Measurements from ENCODE around the gene CNST.

CNST gene

GRCh38 chr1:246566128-246566812 is at the start of gene CNST, which contains the start of gene TFB2M:
TSS of gene CNST (plus strand) at chr1:246566456. CDS start at chr1:246591563, 25,107 bp downstream.
TSS of gene TFB2M (minus strand) at chr1:246566261. CDS start at chr1:246566138, 123 bp downstream.
- DNase-seq, result peak; percentile 99 to 100

DNA sequence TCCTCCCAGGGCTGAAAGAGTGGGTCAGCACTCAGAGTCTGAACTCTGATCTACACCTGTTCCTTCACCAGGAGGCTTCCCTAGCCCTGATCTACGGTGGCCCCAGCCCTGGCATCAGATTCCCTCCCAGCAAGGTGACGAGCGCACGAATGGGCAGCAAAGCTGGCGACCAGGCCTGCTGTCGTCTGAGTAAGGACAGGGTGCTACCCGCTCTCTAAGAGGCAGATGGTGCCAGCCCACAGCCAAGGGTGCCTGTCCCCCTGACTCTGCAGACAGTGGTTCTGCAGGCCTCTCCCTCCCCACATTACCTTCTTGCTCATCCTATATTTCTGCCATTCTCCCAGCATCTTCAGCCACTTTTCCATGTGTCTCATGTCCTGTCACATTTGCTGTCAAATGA is 48.9 kb upstream of the CNST start:
- no peak for DNase-seq

DNA sequence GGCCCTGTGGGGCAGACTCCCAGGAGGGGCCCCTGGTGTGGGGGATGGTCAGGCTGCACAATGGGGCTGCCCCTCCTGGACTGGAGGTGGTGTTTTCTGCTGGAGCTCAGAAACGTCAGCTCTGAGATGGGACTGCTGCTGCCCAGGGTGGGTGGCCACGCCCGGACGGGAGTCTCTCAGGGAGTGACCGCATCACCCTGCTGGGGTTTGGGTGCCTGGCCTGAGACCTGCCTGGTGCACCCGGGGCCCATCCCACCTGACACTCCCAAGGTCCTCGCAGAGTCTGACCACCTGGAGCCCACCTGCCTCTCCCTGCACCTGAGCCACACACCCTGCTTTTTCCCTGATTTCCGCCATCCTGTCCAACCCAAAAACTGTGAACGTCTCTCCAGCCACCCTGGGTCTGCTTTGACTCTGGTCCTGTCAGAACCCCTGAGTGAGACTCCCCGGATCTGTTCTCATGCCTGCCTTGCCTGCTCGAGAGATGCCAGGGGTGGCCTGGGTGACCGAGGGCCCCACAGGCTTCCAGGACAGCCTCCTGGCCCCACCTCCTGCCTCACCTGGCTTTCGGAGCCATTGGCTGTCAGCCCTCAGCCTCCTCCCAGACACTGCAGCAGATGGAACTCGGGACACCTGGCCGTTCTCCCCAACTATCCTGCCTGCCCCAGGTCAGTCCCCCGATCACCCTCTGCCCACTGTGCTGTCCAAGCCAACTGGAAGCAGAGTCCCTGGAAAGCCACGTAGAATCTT is 47.6 kb upstream of the CNST start:
- no peak for DNase-seq

DNA sequence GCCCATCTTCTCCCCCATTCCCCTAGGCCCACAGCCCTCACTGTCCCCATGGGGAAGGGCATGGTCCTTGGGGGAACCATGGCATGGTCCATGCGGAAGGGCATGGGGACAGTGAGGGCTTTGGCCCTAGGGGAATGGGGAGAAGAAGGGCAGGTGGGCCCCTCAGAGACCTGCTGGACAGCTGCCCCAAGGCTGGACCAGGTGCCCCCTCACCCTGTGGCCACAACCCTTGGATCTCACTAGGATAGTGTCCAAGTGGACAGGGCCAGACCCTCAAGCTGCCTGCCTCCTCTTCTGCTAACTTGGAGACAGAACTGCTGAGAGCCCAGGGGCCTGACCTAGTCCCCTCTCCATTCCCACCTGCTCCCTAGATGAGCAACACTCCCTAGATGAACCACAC is 46.7 kb upstream of the CNST start:
- no peak for DNase-seq

GRCh38 chr1:246526380-246526779 is 39.9 kb upstream of the CNST start:
- no peak for DNase-seq

- no peak for DNase-seq
Observed at GRCh38 chr1:246526915-246527314, 39.3 kb upstream of the CNST start.

- DNase-seq, result no peak
Observed at GRCh38 chr1:246527402-246528088, 38.7 kb upstream of the CNST start.

GRCh38 chr1:246528933-246529731 is 37.1 kb upstream of the CNST start:
- DNase-seq, result no peak

DNA sequence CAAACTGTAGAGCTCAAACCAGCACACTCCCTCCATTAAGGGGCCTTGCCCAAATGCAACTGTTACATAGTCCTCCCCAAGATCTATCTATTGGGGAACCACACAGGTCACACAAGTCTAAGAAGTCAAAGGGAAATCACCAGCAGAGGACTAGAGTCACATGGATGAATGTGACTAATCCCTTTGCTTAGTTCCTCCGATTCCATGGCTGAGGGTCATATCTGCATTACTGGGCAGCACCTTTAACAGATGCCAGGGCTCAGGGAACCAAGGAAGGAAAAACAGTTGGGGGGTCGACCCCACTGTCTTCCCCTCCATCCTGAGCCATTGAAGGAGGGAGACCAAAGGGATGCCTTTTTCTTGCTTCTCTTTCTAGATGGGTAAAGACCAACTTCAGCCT is 35.8 kb upstream of the CNST start:
- no peak for DNase-seq

GRCh38 chr1:246532519-246532918 is 33.7 kb upstream of the CNST start:
- no peak for DNase-seq

DNA sequence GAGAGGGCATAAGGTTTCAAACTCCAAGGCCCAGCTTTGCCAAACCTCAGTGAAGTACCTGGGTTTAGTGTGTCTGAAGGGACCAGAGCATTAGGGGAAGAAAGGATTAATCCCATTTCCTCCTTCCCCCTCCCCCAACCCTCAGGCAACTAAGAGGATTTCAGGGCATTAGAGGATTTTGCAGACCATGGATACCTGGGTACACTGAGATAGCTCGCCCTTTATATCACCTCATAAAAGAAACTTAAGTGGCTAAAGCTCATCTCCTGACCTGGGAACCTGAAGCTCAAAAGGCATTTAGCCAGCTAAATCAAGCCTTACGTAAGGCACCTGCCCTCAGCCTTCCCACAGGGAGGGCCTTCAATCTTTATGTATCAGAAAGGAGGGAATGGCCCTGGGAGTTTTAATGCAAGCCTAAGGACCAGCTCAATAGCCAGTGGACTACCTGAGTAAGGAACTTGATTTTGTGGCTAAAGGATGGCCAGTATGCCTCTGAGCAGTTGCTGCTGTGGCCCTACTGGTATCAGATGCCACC is 32.8 kb upstream of the CNST start:
- DNase-seq, result no peak

- DNase-seq, result no peak
Observed at GRCh38 chr1:246534114-246534513, 32.1 kb upstream of the CNST start.

DNA sequence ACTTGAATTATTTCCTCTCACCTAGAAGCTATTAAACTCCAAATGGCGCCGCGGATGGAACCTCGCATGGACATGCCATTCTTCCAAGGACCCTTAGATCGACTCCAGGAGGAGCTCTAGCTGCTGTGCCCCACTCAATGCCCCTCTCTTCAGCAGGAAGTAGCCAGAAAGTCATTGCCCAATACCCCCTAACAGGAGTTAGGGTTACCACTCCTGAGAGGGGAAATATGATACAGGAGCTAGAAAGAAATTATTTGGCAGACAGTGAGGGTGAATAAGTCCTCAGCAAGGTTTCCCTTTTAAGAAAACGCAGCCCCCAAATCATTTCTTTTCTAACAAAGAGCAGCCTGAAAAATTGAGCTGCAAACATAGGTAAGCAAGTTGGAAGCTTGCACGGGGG is 28.8 kb upstream of the CNST start:
- no peak for DNase-seq

DNA sequence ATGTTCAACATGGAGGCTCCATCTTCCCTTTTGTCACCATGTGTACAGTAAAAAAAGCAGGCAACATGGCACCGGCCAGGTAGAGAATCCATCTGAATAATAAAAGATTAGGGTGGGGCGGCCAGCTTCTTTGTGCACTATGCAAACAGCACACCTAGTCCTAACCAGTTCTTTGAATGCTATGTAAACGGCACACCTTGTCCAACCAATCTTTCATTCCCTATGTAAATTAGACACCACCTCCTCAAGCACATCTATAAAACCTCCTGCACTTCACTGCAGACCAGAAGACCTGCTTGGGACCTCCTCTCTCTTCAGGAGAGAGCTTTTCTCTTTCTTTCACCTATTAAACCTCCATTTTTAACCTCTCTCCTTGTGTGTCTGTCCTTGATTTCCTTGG is 28.4 kb upstream of the CNST start:
- peak; percentile 11 to 30 for DNase-seq

DNA sequence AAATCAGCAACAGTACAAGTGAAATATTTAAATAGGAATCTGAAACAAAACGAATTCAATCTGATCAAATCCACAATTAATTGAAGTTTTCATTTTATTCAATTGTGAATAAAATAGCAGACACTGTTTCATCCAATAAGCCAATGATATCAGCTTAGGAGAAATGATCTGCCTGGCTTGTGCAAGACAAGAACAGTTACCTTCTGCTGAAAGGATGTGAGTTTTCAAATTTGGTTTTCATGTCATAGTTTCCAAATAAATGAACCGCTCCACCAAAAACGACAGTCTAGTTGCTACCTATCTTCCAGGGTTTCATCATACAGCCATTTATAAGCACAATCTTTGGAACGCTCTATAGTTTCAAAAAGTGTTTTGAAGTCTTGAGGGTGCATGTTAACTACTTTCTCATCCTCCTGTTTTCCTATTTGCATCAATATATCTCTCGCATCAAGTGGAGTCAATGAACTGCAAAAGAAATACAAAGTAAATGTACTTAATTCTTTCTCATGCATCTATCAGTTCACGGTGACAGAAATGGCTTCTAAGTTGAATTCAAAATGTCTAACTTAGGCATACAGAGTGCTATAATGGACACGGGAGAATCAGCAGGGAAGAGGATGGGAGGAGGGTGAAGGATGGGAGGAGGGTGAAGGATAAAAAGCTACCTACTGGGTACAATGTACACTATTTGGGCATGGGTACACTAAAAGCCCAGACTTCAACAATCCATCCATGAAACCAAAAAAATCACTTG is 25.3 kb upstream of the CNST start:
- DNase-seq, result no peak

DNA sequence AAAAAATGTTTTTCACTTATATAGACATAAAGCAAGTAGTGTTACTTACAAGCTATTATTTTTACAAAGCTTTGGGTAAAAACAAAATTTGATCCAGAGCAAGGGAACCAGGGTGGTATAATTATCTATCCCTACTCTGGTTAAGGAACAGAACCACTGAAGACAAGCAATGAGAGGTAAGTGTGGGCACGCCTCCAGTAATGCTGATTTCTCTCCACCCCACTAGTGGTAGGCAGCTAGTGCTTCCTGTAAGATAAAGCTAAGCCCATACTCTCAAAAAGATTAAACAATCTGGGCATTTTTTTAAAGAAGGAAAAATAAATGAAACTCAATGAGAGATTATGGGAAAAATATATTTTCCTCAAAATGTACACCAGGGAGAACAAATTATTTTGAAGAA is 22.3 kb upstream of the CNST start:
- no peak for DNase-seq

GRCh38 chr1:246549665-246550064 is 16.6 kb upstream of the CNST start:
- no peak for DNase-seq

DNA sequence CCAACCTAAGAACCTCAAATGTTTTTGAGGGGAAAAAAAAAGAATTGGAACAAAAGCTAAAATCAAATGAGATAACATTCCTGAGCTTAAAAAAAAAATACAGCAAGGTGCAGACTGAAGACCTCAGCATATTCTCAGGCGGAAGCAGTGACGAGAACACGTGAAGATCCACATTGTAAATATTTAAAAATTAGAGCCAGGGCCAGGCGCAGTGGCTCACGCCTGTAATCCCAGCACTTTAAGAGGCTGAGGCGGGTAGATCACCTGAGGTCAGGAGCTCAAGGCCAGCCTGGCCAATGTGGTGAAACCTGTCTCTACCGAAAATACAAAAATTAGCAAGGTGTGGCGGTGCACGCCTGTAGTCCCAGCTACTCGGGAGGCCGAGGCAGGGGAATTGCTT is 15.9 kb upstream of the CNST start:
- DNase-seq, result no peak

DNA sequence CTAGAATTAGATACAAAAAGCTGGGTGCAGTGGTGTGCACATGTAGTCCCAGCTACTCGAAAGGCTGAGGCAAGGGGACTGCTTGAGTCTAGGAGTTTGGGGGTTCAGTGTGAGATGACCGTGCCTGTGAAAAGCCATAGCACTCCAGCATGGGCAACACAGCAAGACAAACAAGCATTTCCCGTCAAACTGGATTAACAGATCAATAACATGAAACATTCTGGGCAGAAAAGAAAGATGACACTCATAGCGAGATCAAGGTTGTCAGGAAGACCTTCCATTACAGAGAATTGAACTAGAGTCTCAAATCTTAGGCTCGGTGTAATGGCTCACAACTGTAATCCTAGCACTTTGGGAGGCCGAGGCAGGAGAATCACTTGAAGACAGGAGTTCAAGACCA is 14.1 kb upstream of the CNST start:
- DNase-seq, result no peak

- DNase-seq, result no peak
Observed at GRCh38 chr1:246554201-246554600, 12.1 kb upstream of the CNST start.

- DNase-seq, result no peak
Observed at GRCh38 chr1:246558041-246558440, 8.2 kb upstream of the CNST start.

- no peak for DNase-seq
Observed at GRCh38 chr1:246559310-246559709, 6.9 kb upstream of the CNST start.
